K562 (cell line): ENCODE results near the gene SMIM35. TPM values are rescaled to one million over a fixed set of nuclear protein-coding genes. Genes with fewer than 3 reads are reported as not detected.

Source experiments
- ATAC-seq: fragments of 200-7000 bp; cut with Tn5 transposase; 3 replicates; pipeline ENCODE4 v1.9.1; 2020; ENCODE audit warnings: moderate library complexity
- BruUV-seq: library from RNA; stranded (reverse); fragments of 400-500 nt; replicated peaks from 2 replicates; lab custom pipeline; 2021; lab: Mats Ljungman, UMichigan
- CTCF ChIA-PET: fragments of 300-600 bp; formaldehyde crosslinking; extraction: SDS; loops from one replicate; lab custom pipeline; 2021; ENCODE audit warnings: low intra/inter-chr PET ratio; lab: Yijun Ruan, JAX
- POLR2A ChIA-PET: fragments of 300-600, 350-650 bp; sonication (Branson Sonifier 250); formaldehyde crosslinking; extraction: SDS; loops from one replicate; lab custom pipeline; 2021; ENCODE audit warnings: antibody characterized with exemption, inconsistent platforms; lab: Yijun Ruan, JAX
- DNase-seq, 4 experiments: peaks; one replicate each; pipeline versions ENCODE4 v3.0.0 to v3.0.0-alpha.2; 2011 to 2018; ENCODE audit warnings: low spot score in 3 of 4, mixed read lengths in 3 of 4; ENCODE audit errors: extremely low read depth in 1 of 4
- FAIRE-seq: peaks from 2 replicates; lab custom pipeline; 2011; peaks lifted over from hg19 to GRCh38; lab: Jason Lieb, UNC
- H2AFZ ChIP-seq: 2 replicates; pipeline ENCODE4 v1.6.0; 2011; ENCODE audit warnings: low read depth, low read length, control low read depth, inconsistent platforms
- H3K27ac ChIP-seq: fragments of 200-600 bp; 3 replicates; pipeline ENCODE4 v1.8.0; 2011; ENCODE audit warnings: low read depth, mild to moderate bottlenecking, control low read depth, inconsistent platforms, low read length, moderate library complexity, mixed read lengths; ENCODE audit errors: extremely low read depth
- H3K27me3 ChIP-seq, 2 experiments: fragments of 300-600 bp in 1 of 2; 2 replicates in 1 of 2; 3 replicates in 1 of 2; pipeline versions ENCODE4 v1.6.0 to v1.8.0; 2011; ENCODE audit warnings: inconsistent platforms in 2 of 2, low read length in 2 of 2, mild to moderate bottlenecking in 1 of 2, mixed read lengths in 1 of 2, moderate library complexity in 1 of 2; ENCODE audit not compliant: control insufficient read depth in 2 of 2, insufficient read depth in 2 of 2
- H3K36me3 ChIP-seq: fragments of 300-600 bp; 3 replicates; pipeline ENCODE4 v1.8.0; 2011; ENCODE audit warnings: mild to moderate bottlenecking, low read length, inconsistent platforms; ENCODE audit not compliant: control insufficient read depth, insufficient read depth
- H3K4me1 ChIP-seq, 2 experiments: fragments of 200-600 bp in 1 of 2; replicated peaks in 1 of 2; 2 replicates in 1 of 2; 3 replicates in 1 of 2; pipeline versions ENCODE4 v1.5.1 to v1.8.0; 2011; ENCODE audit warnings: inconsistent platforms in 2 of 2, low read length in 2 of 2, mild to moderate bottlenecking in 1 of 2, mixed read lengths in 1 of 2, moderate library complexity in 1 of 2; ENCODE audit not compliant: control insufficient read depth in 2 of 2, insufficient read depth in 2 of 2
- H3K4me2 ChIP-seq: 2 replicates; pipeline ENCODE4 v1.6.1; 2011; ENCODE audit warnings: low read length, control low read depth, inconsistent platforms, mixed read lengths; ENCODE audit not compliant: insufficient read depth
- H3K4me3 ChIP-seq: fragments of 200-600 bp; sonication (generic), shearing (Covaris generic); 2 replicates; pipeline ENCODE4 v1.5.1; 2016; ENCODE audit warnings: control low read depth, inconsistent platforms
- H3K79me2 ChIP-seq: fragments of 200-600 bp; 3 replicates; pipeline ENCODE4 v1.8.0; 2011; ENCODE audit warnings: low read length, inconsistent platforms; ENCODE audit not compliant: control insufficient read depth, insufficient read depth
- H3K9ac ChIP-seq, 2 experiments: 2 replicates each; pipeline versions ENCODE4 v1.6.0 to v1.6.1; 2011; ENCODE audit warnings: low read depth in 2 of 2, low read length in 2 of 2, control low read depth in 1 of 2, inconsistent platforms in 1 of 2, mild to moderate bottlenecking in 1 of 2, mixed read lengths in 1 of 2; ENCODE audit not compliant: insufficient read depth in 1 of 2
- H3K9me1 ChIP-seq: one replicate; pipeline ENCODE4 v1.6.0; 2011; ENCODE audit warnings: inconsistent platforms, mild to moderate bottlenecking, low read length, moderate library complexity; ENCODE audit not compliant: control insufficient read depth, insufficient read depth
- H3K9me3 ChIP-seq: replicated peaks from 2 replicates; pipeline ENCODE4 v1.5.1; 2011; ENCODE audit warnings: low read depth, low read length, inconsistent platforms; ENCODE audit not compliant: control insufficient read depth, insufficient read depth
- H4K20me1 ChIP-seq: replicated peaks from 2 replicates; pipeline ENCODE4 v1.6.1; 2011; ENCODE audit warnings: low read length, inconsistent platforms, mixed read lengths; ENCODE audit not compliant: control insufficient read depth, insufficient read depth
- ATF3 ChIP-seq, 2 experiments: fragments of 450-650 bp in 1 of 2; sonication (generic) in 1 of 2; formaldehyde crosslinking in 1 of 2; IDR thresholded peaks in 1 of 2; conservative IDR thresholded peaks in 1 of 2; 2 replicates each; pipeline versions ENCODE4 v1.6.1 to v1.8.1; 2016 to 2023; ENCODE audit warnings: mild to moderate bottlenecking in 2 of 2, moderate library complexity in 2 of 2, inconsistent platforms in 1 of 2, missing genetic modification reagents in 1 of 2
- ATF7 ChIP-seq: fragments of 450-650 bp; IDR thresholded peaks from 2 replicates; pipeline ENCODE4 v1.7.1; 2014; ENCODE audit warnings: mild to moderate bottlenecking, moderate library complexity
- EP300 ChIP-seq: IDR thresholded peaks from 2 replicates; pipeline ENCODE4 v1.6.1; 2012; ENCODE audit warnings: low read length, improper control_type of control experiment
- KDM1A ChIP-seq, 2 experiments: fragments of 450-650 bp; IDR thresholded peaks; 2 replicates each; pipeline ENCODE4 v1.6.1; 2016; ENCODE audit warnings: mild to moderate bottlenecking in 2 of 2
- SUPT5H ChIP-seq: fragments of 450-650 bp; IDR thresholded peaks from 2 replicates; pipeline ENCODE4 v1.6.1; 2016
- ZNF316 ChIP-seq: fragments of 450-650 bp; IDR thresholded peaks from 2 replicates; pipeline ENCODE4 v1.6.1; 2016
- whole genome bisulfite sequencing: fragments of 100-300 bp; shearing (Covaris generic); methylation state at CpG from one replicate; pipeline ENCODE4 v1.1.6; 2016; ENCODE audit warnings: low coverage, mixed read lengths; ENCODE audit not compliant: insufficient coverage; ENCODE audit errors: missing lambda C conversion rate; 5-methylcytosine and 5-hydroxymethylcytosine counted together
- in situ Hi-C: fragments of 300-500 bp; cut with MboI; formaldehyde crosslinking; loops from 4 replicates; pipeline ENCODE4 v1.15.0; 2018; ENCODE audit warnings: inconsistent platforms, mixed read lengths
- intact Hi-C: fragments of 100-400 bp; cut with micrococcal nuclease; formaldehyde crosslinking; loops from 2 replicates; pipeline ENCODE4 v1.14.2; 2022
- polyA plus RNA-seq, 8 experiments: library from polyadenylated mRNA; depleted of rRNA in 4 of 8; stranded (reverse) in 5 of 8; unstranded in 3 of 8; fragments of >200 nt; fragmentation: Nextera tagmentation in 2 of 8; fragmentation: Illumina TruSeq in 1 of 8; extraction: Ambion mirVana in 2 of 8; extraction: Trizol in 1 of 8; gene quantifications; 2 replicates each; pipeline versions ENCODE4 v1.2.1 to v1.2.3, GENCODE V29; 2011 to 2014; ENCODE audit warnings: inconsistent platforms in 1 of 8, missing spikeins in 1 of 8
- total RNA-seq, 7 experiments: library from RNA; depleted of rRNA in 6 of 7; stranded (reverse); fragments of >200 nt in 6 of 7; fragmentation: Illumina TruSeq in 2 of 7; extraction: Trizol in 2 of 7; gene quantifications; 2 replicates each; pipeline versions ENCODE4 v1.2.1 to v1.2.3, GENCODE V29; 2011 to 2021; ENCODE audit warnings: low replicate concordance in 1 of 7

The SMIM35 gene
- total and polyA plus RNA-seq, 9 of the 15 experiments (the other 6 are each of a cell fraction or from before 2014, with no cell fraction given): 0.03 TPM; not detected in 7

- Histone ChIP-seq H3K9me1 (peaks cover 3% of the 10 kb centered on the region), H3K9me3 (no peaks in the 10 kb centered on the region), H4K20me1 (no peaks in the 10 kb centered on the region), H3K9ac (no peak overlapping the region), H2AFZ (no peak overlapping the region), H3K36me3 (no peaks in the 10 kb centered on the region), H3K79me2 (no peaks in the 10 kb centered on the region), H3K4me1 (no peaks in the 10 kb centered on the region), H3K27ac (no peak overlapping the region)
- POLR2A ChIA-PET: interaction anchor here (0.6 to 1.5 kb wide), 8 partner anchors 8 to 471 kb away, joined by 3 to 7 read pairs (median 3); no protein-coding TSS in a partner anchor
- in situ Hi-C loops: no loop called here
- DNase-seq (no peak), ATAC-seq (no peak)
- intact Hi-C loops: loop anchor here (5.0 kb wide), 1 partner anchor 62 kb away; no protein-coding TSS in a partner anchor
- 31% methylated on average over 6 of the region's 6 CpGs for WGBS
- 0 out of 2 replicates have a peak, but pooled peaks have one; percentile 2 for TF ChIP-seq ZNF316
- TF ChIP-seq EP300: no peak
- no peak for TF ChIP-seq SUPT5H
- TF ChIP-seq KDM1A (IDR thresholded peaks at IDR 0.05): peak in 1 of 2 experiments; percentile 28; a peak in 1 of 4 replicates
- TF ChIP-seq ATF3 (IDR thresholded peaks at IDR 0.05): peak; percentile 64
- no peak for TF ChIP-seq ATF3 (CRISPR knock-in tag; conservative IDR thresholded peaks at IDR 0.05)
- peak; percentile 69; the same call in 1 of the 2 replicates for TF ChIP-seq ATF7
- TF ChIP-seq, all 486 proteins: peak for 4
- Histone ChIP-seq H3K4me3 (no peak overlapping the region), H3K27me3 (peaks cover 5 to 20% of the 10 kb centered on the region in 2 experiments; a peak in 1 of 5 replicates), H3K4me2 (no peak overlapping the region)
- CTCF ChIA-PET: no interaction called here
- BruUV-seq: no TSS peak
- FAIRE-seq: no peak
Measured at GRCh38 chr11:118129471-118130172, 42.9 kb upstream of the SMIM35 start.
